Frontal cortex (tissue), 1 donor: Measurements from ENCODE around the gene RRP9. TPM values are rescaled to one million over a fixed set of nuclear protein-coding genes. Genes with fewer than 3 reads are reported as not detected.

Experiments used
- small RNA-seq: library from RNA; depleted of rRNA; stranded (forward); fragments of <200 nt; gene quantifications from one replicate; pipeline ENCODE3, GENCODE V24; 2014
- total RNA-seq: library from RNA; depleted of rRNA; stranded (reverse); fragments of >200 nt; gene quantifications from one replicate; pipeline ENCODE4 v1.2.3, GENCODE V29; 2014

The RRP9 gene
- total RNA-seq, 1 donor from 2014 or later = 20.8 TPM

Small RNA genes lying within 50 kb of the gene (small RNA-seq; reads per million reads assigned to genes)
- gene AC115284.1 = not detected

Other genes starting within 250 kb of the RRP9 start
- gene GRM2, start 234.8 kb downstream of the RRP9 start, total RNA-seq = 6.5 TPM
- not detected for gene IQCF6, start 162.7 kb downstream of the RRP9 start, total RNA-seq
- not detected for gene IQCF2, start 80.3 kb downstream of the RRP9 start, total RNA-seq
- gene IQCF5, start 66.3 kb downstream of the RRP9 start, total RNA-seq = not detected
- not detected for gene IQCF1, start 38.6 kb downstream of the RRP9 start, total RNA-seq
- 3.3 TPM for gene PARP3, start 459 bp upstream of the RRP9 start, total RNA-seq
- gene GPR62, start 13.5 kb upstream of the RRP9 start, total RNA-seq = 0.41 TPM
- gene PCBP4, start 25.6 kb upstream of the RRP9 start, total RNA-seq = 45.7 TPM
- 1.6 TPM for gene ABHD14B, start 32.1 kb upstream of the RRP9 start, total RNA-seq
- gene ABHD14A, start 33.2 kb upstream of the RRP9 start, total RNA-seq = 22.8 TPM
- gene ACY1, start 41.6 kb upstream of the RRP9 start, total RNA-seq = 3.3 TPM
- 852 TPM for gene RPL29, start 54.0 kb upstream of the RRP9 start, total RNA-seq
- 8.6 TPM for gene DUSP7, start 114.7 kb upstream of the RRP9 start, total RNA-seq
- gene POC1A, start 212.5 kb upstream of the RRP9 start, total RNA-seq = 2.4 TPM